Measurements from ENCODE around the gene MISP3.
A peak's percentile ranks its signal among the peaks of the same experiment; 100 is the strongest.

The MISP3 gene

GRCh38 chr19:14112809-14113385 lies 40.3 kb downstream of the MISP3 start:
- Histone ChIP-seq H3K4me3 (ENCODE audit: severe bottlenecking) (no peak overlapping the region), H3K36me3 (ENCODE audit: low read depth) (no peaks in the 10 kb centered on the region), H3K27ac (ENCODE audit: poor library complexity, severe bottlenecking) (peak overlapping the region; percentile 15), H3K4me1 (ENCODE audit: insufficient read depth, poor library complexity, severe bottlenecking) (no peaks in the 10 kb centered on the region), H3K27me3 (ENCODE audit: insufficient read depth, poor library complexity, severe bottlenecking) (no peaks in the 10 kb centered on the region), H3K9me3 (ENCODE audit: severe bottlenecking) (no peaks in the 10 kb centered on the region)
- ATAC-seq (ENCODE audit: low read depth) (no peak), DNase-seq (ENCODE audit: low spot score) (no peak)
- TF ChIP-seq CTCF (IDR thresholded peaks at IDR 0.05; ENCODE audit: poor library complexity, severe bottlenecking), result no peak

- no peak for DNase-seq (ENCODE audit: low spot score)
- no peak for TF ChIP-seq CTCF (IDR thresholded peaks at IDR 0.05; ENCODE audit: poor library complexity, severe bottlenecking)
Measured at GRCh38 chr19:14113762-14114414, 41.3 kb downstream of the MISP3 start.

GRCh38 chr19:14114439-14114838 lies 41.9 kb downstream of the MISP3 start:
- no peak overlapping the region for H3K4me3 ChIP-seq (ENCODE audit: severe bottlenecking)
- TF ChIP-seq CTCF (IDR thresholded peaks at IDR 0.05; ENCODE audit: poor library complexity, severe bottlenecking), result no peak
- ATAC-seq (ENCODE audit: low read depth) (no peak), DNase-seq (ENCODE audit: low spot score) (no peak)
- no peaks in the 10 kb centered on the region for H3K36me3 ChIP-seq (ENCODE audit: low read depth)
- H3K9me3 ChIP-seq (ENCODE audit: severe bottlenecking), result no peaks in the 10 kb centered on the region
- no peaks in the 10 kb centered on the region for H3K27me3 ChIP-seq (ENCODE audit: insufficient read depth, poor library complexity, severe bottlenecking)
- H3K27ac ChIP-seq (ENCODE audit: poor library complexity, severe bottlenecking), result no peak overlapping the region
- H3K4me1 ChIP-seq (ENCODE audit: insufficient read depth, poor library complexity, severe bottlenecking), result peaks cover 8% of the 10 kb centered on the region

More at GRCh38 chr19:14113762-14114414, 41.3 kb downstream of the MISP3 start:
- ATAC-seq (ENCODE audit: low read depth), result no peak
- Histone ChIP-seq H3K9me3 (ENCODE audit: severe bottlenecking) (no peaks in the 10 kb centered on the region), H3K4me1 (ENCODE audit: insufficient read depth, poor library complexity, severe bottlenecking) (peaks cover 4% of the 10 kb centered on the region), H3K4me3 (ENCODE audit: severe bottlenecking) (no peak overlapping the region), H3K27me3 (ENCODE audit: insufficient read depth, poor library complexity, severe bottlenecking) (no peaks in the 10 kb centered on the region), H3K27ac (ENCODE audit: poor library complexity, severe bottlenecking) (no peak overlapping the region), H3K36me3 (ENCODE audit: low read depth) (no peaks in the 10 kb centered on the region)

GRCh38 chr19:14114854-14115253 lies 42.3 kb downstream of the MISP3 start:
- DNase-seq (ENCODE audit: low spot score), result no peak
- TF ChIP-seq CTCF (IDR thresholded peaks at IDR 0.05; ENCODE audit: poor library complexity, severe bottlenecking), result peak; percentile 41
- peaks cover 8% of the 10 kb centered on the region for H3K4me1 ChIP-seq (ENCODE audit: insufficient read depth, poor library complexity, severe bottlenecking)
- no peaks in the 10 kb centered on the region for H3K27me3 ChIP-seq (ENCODE audit: insufficient read depth, poor library complexity, severe bottlenecking)
- no peak overlapping the region for H3K4me3 ChIP-seq (ENCODE audit: severe bottlenecking)
- H3K27ac ChIP-seq (ENCODE audit: poor library complexity, severe bottlenecking), result no peak overlapping the region
- no peaks in the 10 kb centered on the region for H3K36me3 ChIP-seq (ENCODE audit: low read depth)
- no peak for ATAC-seq (ENCODE audit: low read depth)
- H3K9me3 ChIP-seq (ENCODE audit: severe bottlenecking), result no peaks in the 10 kb centered on the region

GRCh38 chr19:14115756-14116155 lies 43.2 kb downstream of the MISP3 start:
- Histone ChIP-seq H3K4me3 (ENCODE audit: severe bottlenecking) (no peak overlapping the region), H3K9me3 (ENCODE audit: severe bottlenecking) (no peaks in the 10 kb centered on the region), H3K4me1 (ENCODE audit: insufficient read depth, poor library complexity, severe bottlenecking) (peaks cover 8% of the 10 kb centered on the region), H3K27me3 (ENCODE audit: insufficient read depth, poor library complexity, severe bottlenecking) (no peaks in the 10 kb centered on the region), H3K27ac (ENCODE audit: poor library complexity, severe bottlenecking) (no peak overlapping the region), H3K36me3 (ENCODE audit: low read depth) (no peaks in the 10 kb centered on the region)
- DNase-seq (ENCODE audit: low spot score) (no peak), ATAC-seq (ENCODE audit: low read depth) (no peak)
- TF ChIP-seq CTCF (IDR thresholded peaks at IDR 0.05; ENCODE audit: poor library complexity, severe bottlenecking), result no peak
